OCI-LY7 (cell line): Measurements from ENCODE around the gene CAMSAP2. TPM values are rescaled to one million over a fixed set of nuclear protein-coding genes. Genes with fewer than 3 reads are reported as not detected.

Experiments
- BruUV-seq: library from RNA; stranded (reverse); fragments of 400-500 nt; replicated peaks from 2 replicates; lab custom pipeline; 2021; lab: Mats Ljungman, UMichigan
- CTCF ChIA-PET: fragments of 300-600 bp; sonication (Branson Sonifier 250); formaldehyde crosslinking; loops from one replicate; lab custom pipeline; 2022; ENCODE audit warnings: antibody characterized with exemption; ENCODE audit not compliant: unreplicated experiment; lab: Charles Lee
- POLR2A ChIA-PET: fragments of 300-600 bp; sonication (Branson Sonifier 250); formaldehyde crosslinking; loops from one replicate; lab custom pipeline; 2022; ENCODE audit warnings: antibody characterized with exemption; lab: Charles Lee
- DNase-seq: peaks from one replicate; pipeline ENCODE4 v3.0.0-alpha.2; 2015; ENCODE audit warnings: low spot score
- H2AFZ ChIP-seq: fragments of 200-600 bp; sonication (generic), shearing (Covaris generic); 2 replicates; pipeline ENCODE4 v1.6.1; 2014; ENCODE audit warnings: mild to moderate bottlenecking, antibody characterized with exemption, low read length, moderate library complexity
- H3K27ac ChIP-seq: fragments of 200-600 bp; sonication (generic); 2 replicates; pipeline ENCODE4 v1.5.1; 2014; ENCODE audit warnings: mixed run types, low read depth, mild to moderate bottlenecking, moderate library complexity, low read length, inconsistent platforms; ENCODE audit not compliant: poor library complexity, severe bottlenecking
- H3K36me3 ChIP-seq: fragments of 200-600 bp; sonication (generic); 2 replicates; pipeline ENCODE4 v1.6.1; 2014; ENCODE audit warnings: mild to moderate bottlenecking, antibody characterized with exemption, low read length, moderate library complexity, mixed read lengths; ENCODE audit not compliant: insufficient read depth
- H3K4me1 ChIP-seq: fragments of 200-600 bp; sonication (generic); 2 replicates; pipeline ENCODE4 v1.5.1; 2014; ENCODE audit warnings: mild to moderate bottlenecking, low read length; ENCODE audit not compliant: insufficient read depth, poor library complexity, severe bottlenecking
- H3K4me2 ChIP-seq: fragments of 200-600 bp; sonication (generic); 2 replicates; pipeline ENCODE4 v1.6.1; 2014; ENCODE audit warnings: mild to moderate bottlenecking, low read length
- H3K4me3 ChIP-seq: fragments of 200-600 bp; sonication (generic); 2 replicates; pipeline ENCODE4 v1.5.1; 2014; ENCODE audit warnings: mild to moderate bottlenecking, low read depth, low read length; ENCODE audit not compliant: poor library complexity, severe bottlenecking
- H3K79me2 ChIP-seq: fragments of 200-600 bp; sonication (generic); 2 replicates; pipeline ENCODE4 v1.6.1; 2016; ENCODE audit warnings: low read depth, mild to moderate bottlenecking, low read length, moderate library complexity, mixed read lengths; ENCODE audit not compliant: insufficient read depth
- H3K9me2 ChIP-seq: fragments of 200-600 bp; sonication (generic); 2 replicates; pipeline ENCODE4 v1.6.1; 2016; ENCODE audit warnings: mild to moderate bottlenecking, low read length, mixed read lengths; ENCODE audit not compliant: insufficient read depth
- H3K9me3 ChIP-seq: fragments of 200-600 bp; sonication (generic); 2 replicates; pipeline ENCODE4 v1.6.1; 2014; ENCODE audit warnings: mild to moderate bottlenecking, mixed run types, low read length, mixed read lengths
- H4K20me1 ChIP-seq: fragments of 200-600 bp; sonication (generic); 2 replicates; pipeline ENCODE4 v1.6.1; 2014; ENCODE audit warnings: mild to moderate bottlenecking, antibody characterized with exemption, low read length, moderate library complexity, mixed read lengths; ENCODE audit not compliant: insufficient read depth
- CTCF ChIP-seq: fragments of 200-600 bp; sonication (generic); conservative IDR thresholded peaks from 2 replicates; pipeline ENCODE4 v1.5.1; 2014; ENCODE audit warnings: mild to moderate bottlenecking, antibody characterized with exemption, low read length, moderate library complexity, mixed read lengths
- EZH2phosphoT487 ChIP-seq: fragments of 200-600 bp; sonication (generic); IDR thresholded peaks from 2 replicates; pipeline ENCODE4 v1.6.1; 2018; ENCODE audit warnings: low read depth, borderline replicate concordance, mild to moderate bottlenecking, mixed run types, antibody characterized with exemption, low read length, moderate library complexity, mixed read lengths
- intact Hi-C: fragments of 100-400 bp; cut with micrococcal nuclease; formaldehyde crosslinking; loops from one replicate; pipeline ENCODE4 v1.10.0; 2022; ENCODE audit not compliant: unreplicated experiment
- total RNA-seq, 2 experiments: library from RNA; depleted of rRNA in 1 of 2; stranded (reverse); fragments of >200 nt in 1 of 2; shearing (Covaris generic) in 1 of 2; gene quantifications; 2 replicates each; pipeline ENCODE4 v1.2.3, GENCODE V29; 2014 to 2022

The CAMSAP2 gene
- total RNA-seq, 2 experiments from 2014 or later = 9.2 to 14.9 TPM

- H3K27ac ChIP-seq = no peak overlapping the region
- H3K9me2 ChIP-seq = no peaks in the 10 kb centered on the region
- H3K4me3 ChIP-seq = no peak overlapping the region
- H4K20me1 ChIP-seq = no peaks in the 10 kb centered on the region
- H3K79me2 ChIP-seq = no peaks in the 10 kb centered on the region
- H3K9me3 ChIP-seq = no peaks in the 10 kb centered on the region
- TF ChIP-seq CTCF (no peak), EZH2phosphoT487 (no peak)
- POLR2A ChIA-PET = no interaction called here
- no peak for DNase-seq
- no TSS peak for BruUV-seq
- no peaks in the 10 kb centered on the region for H3K36me3 ChIP-seq
- CTCF ChIA-PET = no interaction called here
- H3K4me1 ChIP-seq = no peaks in the 10 kb centered on the region
- H3K4me2 ChIP-seq = no peak overlapping the region
- H2AFZ ChIP-seq = no peak overlapping the region
- intact Hi-C loops = no loop called here
Observed at GRCh38 chr1:200909757-200910239, 171.1 kb downstream of the CAMSAP2 start.

Other genes starting within 250 kb of the CAMSAP2 start
- gene KIF14, start 118.1 kb upstream of the CAMSAP2 start, total RNA-seq (2014; rRNA removed; shearing (Covaris generic)) = 15.0 and 17.8 TPM in 2 replicates
- 20.1 and 23.2 TPM in 2 replicates for gene KIF14, start 118.1 kb upstream of the CAMSAP2 start, total RNA-seq (2022)
- gene DDX59, start 69.0 kb upstream of the CAMSAP2 start, total RNA-seq (2014; rRNA removed; shearing (Covaris generic)) = 22.4 and 28.7 TPM in 2 replicates
- 24.6 and 25.4 TPM in 2 replicates for gene DDX59, start 69.0 kb upstream of the CAMSAP2 start, total RNA-seq (2022)
- gene GPR25, start 134.1 kb downstream of the CAMSAP2 start, total RNA-seq (2014; rRNA removed; shearing (Covaris generic)) = not detected in 2 replicates
- gene GPR25, start 134.1 kb downstream of the CAMSAP2 start, total RNA-seq (2022) = not detected in 2 replicates
- not detected in 2 replicates for gene INAVA, start 156.0 kb downstream of the CAMSAP2 start, total RNA-seq (2014; rRNA removed; shearing (Covaris generic))
- not detected in 2 replicates for gene INAVA, start 156.0 kb downstream of the CAMSAP2 start, total RNA-seq (2022)